ENCODE measurements around the gene RIBC1. TPM values are rescaled to one million over a fixed set of nuclear protein-coding genes. Genes with fewer than 3 reads are reported as not detected.
"Not testable (repeated sequence)": the region's sequence is repeated elsewhere in the genome, so short reads cannot be mapped to it uniquely, and the experiment has no call there.

Gene RIBC1
- total RNA-seq, 1 experiment from 2014 or later: 0.98 TPM

DNA sequence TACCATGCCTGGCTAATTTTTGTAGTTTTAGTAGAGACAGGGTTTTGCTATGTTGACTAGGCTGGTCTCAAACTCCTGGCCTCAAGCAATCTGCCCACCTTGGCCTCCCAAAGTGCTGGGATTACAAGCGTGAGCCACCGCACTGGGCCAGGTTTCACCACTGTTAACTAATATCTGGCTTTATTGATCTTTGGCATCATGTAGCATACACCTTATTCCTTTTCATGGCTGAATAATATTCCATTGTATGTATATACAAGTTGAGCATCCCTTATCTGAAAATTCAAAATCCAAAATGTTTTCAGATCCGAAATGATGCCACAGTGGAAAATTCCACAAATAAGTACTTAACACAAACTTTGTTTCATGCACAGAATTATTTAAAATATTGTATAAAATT is 46.0 kb downstream of the RIBC1 start:
- DNase-seq (ENCODE audit: low read depth, low spot score); in situ Hi-C loops (cut with HindIII; ENCODE audit: low pct_unique_long_range_greater_than_20kb, low sequenced_read_pairs): not testable (repeated sequence)

DNA sequence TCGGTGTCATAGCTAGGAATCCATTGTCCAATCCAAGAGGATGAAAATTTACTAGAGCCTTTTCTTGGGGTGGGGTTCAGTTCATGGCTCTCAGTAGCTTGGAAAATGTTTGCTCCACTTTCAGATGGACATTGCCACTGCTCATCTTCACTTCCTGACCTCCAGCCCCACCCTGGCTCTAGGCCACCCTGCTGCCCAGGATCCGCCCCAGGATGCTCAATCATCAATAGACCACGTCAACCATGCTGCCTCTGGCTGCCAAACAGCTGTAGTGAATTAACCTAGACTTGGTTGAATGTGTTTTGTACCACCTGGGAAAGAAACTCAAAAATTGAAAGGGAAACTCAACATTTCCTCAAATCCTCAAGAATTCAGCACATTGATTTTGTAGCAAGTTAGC is 48.7 kb downstream of the RIBC1 start:
- no peak for DNase-seq (ENCODE audit: low read depth, low spot score)
- in situ Hi-C loops (cut with HindIII; ENCODE audit: low pct_unique_long_range_greater_than_20kb, low sequenced_read_pairs): no loop called here

DNA sequence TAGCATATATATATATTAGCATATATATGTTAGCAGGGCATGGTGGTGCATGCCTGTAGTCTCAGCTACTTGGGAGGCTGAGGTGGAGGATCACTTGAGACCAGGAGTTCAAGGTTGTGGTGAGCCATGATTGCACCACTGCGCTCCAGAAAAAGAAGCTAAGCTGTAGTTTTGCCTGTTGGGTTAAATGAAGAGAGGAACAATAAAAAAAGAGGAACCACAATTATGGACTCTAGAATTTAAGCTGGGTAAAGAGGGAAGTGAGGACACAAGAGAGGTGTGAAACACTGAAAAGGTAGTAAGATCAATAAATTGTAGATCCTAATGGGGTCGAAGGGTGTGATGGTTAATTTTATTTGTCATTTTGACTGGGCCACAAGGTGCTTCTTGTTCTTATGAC is 52.0 kb downstream of the RIBC1 start:
- in situ Hi-C loops (cut with HindIII; ENCODE audit: low pct_unique_long_range_greater_than_20kb, low sequenced_read_pairs): no loop called here
- no peak for DNase-seq (ENCODE audit: low read depth, low spot score)

DNA sequence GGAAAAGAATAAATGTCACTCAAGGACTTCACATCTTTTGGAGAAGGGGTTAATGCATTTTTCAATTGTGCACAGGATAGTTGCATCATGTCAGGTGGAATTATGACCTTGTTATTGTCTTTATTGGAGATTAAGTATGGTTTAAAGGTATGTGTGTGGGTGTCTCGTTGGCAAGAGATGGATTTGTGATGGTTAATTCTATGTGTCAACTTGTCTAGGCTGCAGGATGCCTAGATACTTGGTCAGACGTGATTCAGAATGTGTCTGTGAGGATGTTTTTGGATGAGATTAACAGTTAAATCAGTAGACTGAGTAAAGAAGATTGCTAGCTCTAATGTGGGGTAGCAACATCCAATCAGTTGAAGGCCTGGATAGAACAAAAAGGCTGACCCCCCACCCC is 53.7 kb downstream of the RIBC1 start:
- DNase-seq (ENCODE audit: low read depth, low spot score): no peak
- in situ Hi-C loops (cut with HindIII; ENCODE audit: low pct_unique_long_range_greater_than_20kb, low sequenced_read_pairs): no loop called here

DNA sequence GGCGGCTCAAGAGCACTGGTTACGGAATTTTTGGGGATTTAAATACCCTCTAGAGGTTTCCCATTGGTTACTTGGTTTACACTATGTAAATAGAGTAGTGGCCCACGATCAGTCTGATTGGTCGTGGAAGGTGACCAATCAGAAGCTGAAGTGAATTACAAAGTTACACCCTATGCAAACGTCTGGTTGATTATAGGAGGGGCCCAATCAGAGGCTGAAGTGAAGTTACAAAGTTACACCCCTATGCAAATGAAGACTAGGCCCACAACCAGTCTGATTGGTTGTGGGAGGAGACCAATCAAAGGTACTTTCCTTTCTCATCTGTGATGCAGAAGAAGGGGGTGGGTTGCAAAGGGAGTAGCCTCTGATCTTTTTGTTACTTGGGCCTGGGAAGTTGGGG is 56.6 kb downstream of the RIBC1 start:
- peak; percentile 38 for DNase-seq (ENCODE audit: low read depth, low spot score)
- in situ Hi-C loops (cut with HindIII; ENCODE audit: low pct_unique_long_range_greater_than_20kb, low sequenced_read_pairs): no loop called here

Small RNA genes lying within 50 kb of the gene (small RNA-seq; reads per million reads assigned to genes)
- 0 to 0.10 reads per million in 2 experiments for gene MIR6857
- gene VTRNA3-1P: 0 to 0.05 reads per million in 2 experiments

Other genes with a start within 250 kb of the RIBC1 start
- 46.7 and 61.9 TPM in 2 replicates for gene KDM5C, start 197.7 kb upstream of the RIBC1 start, total RNA-seq (2014; rRNA removed; shearing (Covaris generic))
- 6.3 and 8.4 TPM in 2 replicates for gene IQSEC2, start 141.3 kb upstream of the RIBC1 start, total RNA-seq (2014; rRNA removed; shearing (Covaris generic))
- gene SMC1A, start 219 bp upstream of the RIBC1 start, total RNA-seq (2014; rRNA removed; shearing (Covaris generic)): 14.0 and 19.6 TPM in 2 replicates
- gene HSD17B10, start 11.5 kb downstream of the RIBC1 start, total RNA-seq (2014; rRNA removed; shearing (Covaris generic)): 140 and 165 TPM in 2 replicates

Measured in SK-MEL-5 (cell line).